Spinal cord (tissue), 10 donors: ENCODE data around the gene COMMD2. TPM values are rescaled to one million over a fixed set of nuclear protein-coding genes. Genes with fewer than 3 reads are reported as not detected.

Experiments
- DNase-seq, 6 donors: peaks; one replicate each; pipeline versions ENCODE4 v3.0.0 to v3.0.0-alpha.2; 2013 to 2015; ENCODE audit warnings: low spot score in 6 of 6, low read depth in 4 of 6
- H3K27ac ChIP-seq: one replicate; pipeline ENCODE4 v1.5.1; 2013; ENCODE audit warnings: low read depth, low read length, control low read depth
- H3K27me3 ChIP-seq: one replicate; pipeline ENCODE4 v1.6.1; 2013; ENCODE audit warnings: low read length; ENCODE audit not compliant: control insufficient read depth, insufficient read depth
- H3K36me3 ChIP-seq: one replicate; pipeline ENCODE4 v1.6.1; 2013; ENCODE audit warnings: low read length; ENCODE audit not compliant: control insufficient read depth, insufficient read depth
- H3K4me1 ChIP-seq: one replicate; pipeline ENCODE4 v1.6.1; 2013; ENCODE audit warnings: low read length; ENCODE audit not compliant: control insufficient read depth, insufficient read depth
- H3K4me3 ChIP-seq: one replicate; pipeline ENCODE4 v1.5.1; 2013; ENCODE audit warnings: low read depth, low read length, control low read depth
- H3K9me3 ChIP-seq: one replicate; pipeline ENCODE4 v1.6.1; 2013; ENCODE audit warnings: low read length; ENCODE audit not compliant: control insufficient read depth, insufficient read depth
- WGBS: methylation state at CpG from one replicate; pipeline ENCODE4 v1.1.5; 2013; ENCODE audit warnings: missing lambda C conversion rate; ENCODE audit not compliant: insufficient coverage; 5-methylcytosine and 5-hydroxymethylcytosine counted together
- polyA plus RNA-seq, 2 donors: library from polyadenylated mRNA; unstranded; fragments of 120-200 nt; gene quantifications; one replicate each; pipeline ENCODE4 v1.2.1, GENCODE V29; 2013; ENCODE audit not compliant: insufficient read length in 2 of 2
- total RNA-seq, 2 donors: library from RNA; depleted of rRNA in 1 of 2; stranded (reverse); fragments of 120-200 nt in 1 of 2; fragments of >200 nt in 1 of 2; gene quantifications; one replicate each; pipeline versions ENCODE4 v1.2.3 to v1.2.4, GENCODE V29; 2013 to 2014
- donor health status: healthy.

COMMD2 gene
- total and polyA plus RNA-seq, 4 donors: 49.4 to 65.2 (median 61.0) TPM

- H3K4me1 ChIP-seq: peaks cover 4% of the 10 kb centered on the region
- peaks cover 4% of the 10 kb centered on the region for H3K27me3 ChIP-seq
- no peaks in the 10 kb centered on the region for H3K36me3 ChIP-seq
- no peak overlapping the region for H3K4me3 ChIP-seq
- no peak for DNase-seq
- no peaks in the 10 kb centered on the region for H3K9me3 ChIP-seq
- WGBS: 92% methylated on average over 4 of the region's 6 CpGs
- no peak overlapping the region for H3K27ac ChIP-seq
These were observed 16.4 kb upstream of the COMMD2 start for GRCh38 chr3:149768704-149769103.

- Histone ChIP-seq H3K4me3 (no peak overlapping the region), H3K27ac (no peak overlapping the region), H3K9me3 (no peaks in the 10 kb centered on the region), H3K27me3 (peaks cover 11% of the 10 kb centered on the region), H3K36me3 (no peaks in the 10 kb centered on the region), H3K4me1 (peaks cover 4% of the 10 kb centered on the region)
- peak in 5 of 6 donors; percentile 18 to 72 (median 28) for DNase-seq
- 13% methylated on average over 4 of the region's 6 CpGs for WGBS
These were observed 15.4 kb upstream of the COMMD2 start for GRCh38 chr3:149767720-149768119.

- no peak overlapping the region for H3K27ac ChIP-seq
These were observed 13.6 kb upstream of the COMMD2 start for GRCh38 chr3:149765762-149766334.

GRCh38 chr3:149764302-149764701 lies 12.0 kb upstream of the COMMD2 start:
- DNase-seq: no peak
- H3K4me3 ChIP-seq: no peak overlapping the region
- H3K4me1 ChIP-seq: peaks cover 4% of the 10 kb centered on the region
- WGBS: no CpG with 5 or more reads among the region's 1 CpG
- H3K36me3 ChIP-seq: no peaks in the 10 kb centered on the region
- H3K9me3 ChIP-seq: no peaks in the 10 kb centered on the region
- H3K27ac ChIP-seq: no peak overlapping the region
- H3K27me3 ChIP-seq: peaks cover 14% of the 10 kb centered on the region

More at GRCh38 chr3:149765762-149766334, 13.6 kb upstream of the COMMD2 start:
- Histone ChIP-seq H3K9me3 (no peaks in the 10 kb centered on the region), H3K27me3 (peaks cover 13% of the 10 kb centered on the region), H3K36me3 (no peaks in the 10 kb centered on the region), H3K4me1 (peaks cover 4% of the 10 kb centered on the region), H3K4me3 (no peak overlapping the region)
- peak in 5 of 6 donors; percentile 20 to 85 (median 42) for DNase-seq
- WGBS: no CpG with 5 or more reads among the region's 2 CpGs

GRCh38 chr3:149763565-149764195 lies 11.4 kb upstream of the COMMD2 start:
- H3K27ac ChIP-seq: no peak overlapping the region
- 82% methylated on average over 1 of the region's 3 CpGs for WGBS
- no peaks in the 10 kb centered on the region for H3K36me3 ChIP-seq
- no peak for DNase-seq
- peaks cover 16% of the 10 kb centered on the region for H3K27me3 ChIP-seq
- no peaks in the 10 kb centered on the region for H3K9me3 ChIP-seq
- H3K4me3 ChIP-seq: no peak overlapping the region
- peaks cover 4% of the 10 kb centered on the region for H3K4me1 ChIP-seq

GRCh38 chr3:149753717-149754116 lies 1.4 kb upstream of the COMMD2 start:
- Histone ChIP-seq H3K27me3 (no peaks in the 10 kb centered on the region), H3K9me3 (no peaks in the 10 kb centered on the region), H3K27ac (no peak overlapping the region), H3K4me3 (no peak overlapping the region), H3K4me1 (no peaks in the 10 kb centered on the region), H3K36me3 (peaks cover 5% of the 10 kb centered on the region)
- DNase-seq: no peak

- Histone ChIP-seq H3K27me3 (no peaks in the 10 kb centered on the region), H3K4me1 (no peaks in the 10 kb centered on the region), H3K36me3 (peaks cover 9% of the 10 kb centered on the region), H3K27ac (peak overlapping the region; percentile 67), H3K9me3 (no peaks in the 10 kb centered on the region), H3K4me3 (peak overlapping the region; percentile 91)
- DNase-seq: no peak
These were observed 473 bp upstream of the COMMD2 start for GRCh38 chr3:149752788-149753136.

- Histone ChIP-seq H3K4me3 (peak overlapping the region; percentile 91), H3K27me3 (no peaks in the 10 kb centered on the region), H3K9me3 (no peaks in the 10 kb centered on the region), H3K36me3 (peaks cover 16% of the 10 kb centered on the region), H3K4me1 (no peaks in the 10 kb centered on the region), H3K27ac (no peak overlapping the region)
- no peak for DNase-seq
- 27% methylated on average over 2 of the region's 4 CpGs for WGBS
These were observed 738 bp downstream of the COMMD2 start for GRCh38 chr3:149751551-149751950.

GRCh38 chr3:149744606-149745005 lies 7.7 kb downstream of the COMMD2 start:
- H3K9me3 ChIP-seq: no peaks in the 10 kb centered on the region
- WGBS: 94% methylated on average over 2 of the region's 3 CpGs
- no peak overlapping the region for H3K4me3 ChIP-seq
- no peaks in the 10 kb centered on the region for H3K4me1 ChIP-seq
- no peak overlapping the region for H3K27ac ChIP-seq
- DNase-seq: no peak
- peaks cover 24% of the 10 kb centered on the region for H3K36me3 ChIP-seq
- no peaks in the 10 kb centered on the region for H3K27me3 ChIP-seq

GRCh38 chr3:149744151-149744550 lies 8.1 kb downstream of the COMMD2 start:
- H3K4me1 ChIP-seq: no peaks in the 10 kb centered on the region
- H3K27ac ChIP-seq: no peak overlapping the region
- H3K9me3 ChIP-seq: no peaks in the 10 kb centered on the region
- H3K36me3 ChIP-seq: peaks cover 24% of the 10 kb centered on the region
- DNase-seq: no peak
- no peaks in the 10 kb centered on the region for H3K27me3 ChIP-seq
- no peak overlapping the region for H3K4me3 ChIP-seq
